ENCODE results near the gene GATA1.

GATA1 gene

GRCh38 chrX:48785540-48786214, 713 bp upstream of the GATA1 start:
- DNase-seq, result no peak

- no peak for DNase-seq
Measured at GRCh38 chrX:48786825-48787504, 575 bp downstream of the GATA1 start.

GRCh38 chrX:48787505-48788443, 1.4 kb downstream of the GATA1 start:
- no peak for DNase-seq

- DNase-seq, result no peak
Measured at GRCh38 chrX:48789366-48790220, 3.2 kb downstream of the GATA1 start.

GRCh38 chrX:48790477-48790876, 4.1 kb downstream of the GATA1 start:
- no peak for DNase-seq

GRCh38 chrX:48791063-48791820, 4.9 kb downstream of the GATA1 start:
- DNase-seq, result no peak

- DNase-seq, result no peak
Measured at GRCh38 chrX:48792219-48792618, 5.8 kb downstream of the GATA1 start.

GRCh38 chrX:48793935-48794334, 7.5 kb downstream of the GATA1 start:
- no peak for DNase-seq

- no peak for DNase-seq
Measured at GRCh38 chrX:48794340-48794910, 8.0 kb downstream of the GATA1 start.

GRCh38 chrX:48794911-48795515, 8.6 kb downstream of the GATA1 start:
- no peak for DNase-seq

- no peak for DNase-seq
Measured at GRCh38 chrX:48798318-48798717, 11.9 kb downstream of the GATA1 start.

- no peak for DNase-seq
Measured at GRCh38 chrX:48800574-48801279, 14.3 kb downstream of the GATA1 start.

- DNase-seq, result peak; percentile 95
Measured at GRCh38 chrX:48801280-48802088, 15.1 kb downstream of the GATA1 start, which contains the start of gene HDAC6. HDAC6 (plus strand) TSS chrX:48802067; CDS start chrX:48802693, 626 bp downstream.

GRCh38 chrX:48802089-48802904, 15.9 kb downstream of the GATA1 start:
- DNase-seq, result peak; percentile 64

GRCh38 chrX:48802905-48803200, 16.5 kb downstream of the GATA1 start:
- DNase-seq, result no peak

- no peak for DNase-seq
Measured at GRCh38 chrX:48806081-48806480, 19.7 kb downstream of the GATA1 start.

GRCh38 chrX:48813644-48814043, 27.3 kb downstream of the GATA1 start:
- DNase-seq, result no peak

- no peak for DNase-seq
Measured at GRCh38 chrX:48814722-48815121, 28.3 kb downstream of the GATA1 start.

GRCh38 chrX:48815266-48815665, 28.9 kb downstream of the GATA1 start:
- DNase-seq, result no peak

Measured in NCI-H1105 treated with DMSO at 0.1 percent for 48 hours (cell line).